Measurements from ENCODE around the gene C12orf50.

DNA sequence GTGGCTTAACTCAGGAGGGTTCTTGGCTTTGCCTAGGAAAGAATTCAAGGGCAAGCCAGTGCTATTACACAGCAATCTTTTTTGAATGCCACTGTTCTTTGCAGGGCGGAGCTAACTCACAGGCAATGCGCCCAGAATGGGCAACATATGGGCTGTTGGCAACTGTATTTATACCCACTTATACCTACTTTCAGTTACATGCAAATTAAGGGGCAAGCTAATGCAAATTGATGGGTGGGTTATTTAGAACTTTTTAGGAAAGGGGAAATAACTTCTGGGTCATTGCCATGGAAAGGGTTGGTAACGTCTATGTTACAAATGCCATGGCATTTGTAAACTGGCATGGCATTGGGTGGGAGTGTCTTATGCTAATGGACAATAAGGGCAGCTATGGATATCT, 85.4 kb downstream of the C12orf50 start:
- TF ChIP-seq EZH2phosphoT487 (IDR thresholded peaks at IDR 0.05): no peak
- TF ChIP-seq, protein P1, sequence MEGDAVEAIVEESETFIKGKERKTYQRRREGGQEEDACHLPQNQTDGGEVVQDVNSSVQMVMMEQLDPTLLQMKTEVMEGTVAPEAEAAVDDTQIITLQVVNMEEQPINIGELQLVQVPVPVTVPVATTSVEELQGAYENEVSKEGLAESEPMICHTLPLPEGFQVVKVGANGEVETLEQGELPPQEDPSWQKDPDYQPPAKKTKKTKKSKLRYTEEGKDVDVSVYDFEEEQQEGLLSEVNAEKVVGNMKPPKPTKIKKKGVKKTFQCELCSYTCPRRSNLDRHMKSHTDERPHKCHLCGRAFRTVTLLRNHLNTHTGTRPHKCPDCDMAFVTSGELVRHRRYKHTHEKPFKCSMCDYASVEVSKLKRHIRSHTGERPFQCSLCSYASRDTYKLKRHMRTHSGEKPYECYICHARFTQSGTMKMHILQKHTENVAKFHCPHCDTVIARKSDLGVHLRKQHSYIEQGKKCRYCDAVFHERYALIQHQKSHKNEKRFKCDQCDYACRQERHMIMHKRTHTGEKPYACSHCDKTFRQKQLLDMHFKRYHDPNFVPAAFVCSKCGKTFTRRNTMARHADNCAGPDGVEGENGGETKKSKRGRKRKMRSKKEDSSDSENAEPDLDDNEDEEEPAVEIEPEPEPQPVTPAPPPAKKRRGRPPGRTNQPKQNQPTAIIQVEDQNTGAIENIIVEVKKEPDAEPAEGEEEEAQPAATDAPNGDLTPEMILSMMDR (IDR thresholded peaks at IDR 0.05): no peak
- no peak for TF ChIP-seq EZH2 (IDR thresholded peaks at IDR 0.05)

Measured in neural progenitor cell (in vitro differentiated cells).